ENCODE results near the gene DTX2. TPM values are rescaled to one million over a fixed set of nuclear protein-coding genes. Genes with fewer than 3 reads are reported as not detected.
"Not testable (repeated sequence)": the region's sequence is repeated elsewhere in the genome, so short reads cannot be mapped to it uniquely, and the experiment has no call there.

Gene DTX2
- total and polyA plus RNA-seq, 2 of the 4 experiments (the other 2 are of a cell fraction), result 1.8 to 7.7 TPM

DNA sequence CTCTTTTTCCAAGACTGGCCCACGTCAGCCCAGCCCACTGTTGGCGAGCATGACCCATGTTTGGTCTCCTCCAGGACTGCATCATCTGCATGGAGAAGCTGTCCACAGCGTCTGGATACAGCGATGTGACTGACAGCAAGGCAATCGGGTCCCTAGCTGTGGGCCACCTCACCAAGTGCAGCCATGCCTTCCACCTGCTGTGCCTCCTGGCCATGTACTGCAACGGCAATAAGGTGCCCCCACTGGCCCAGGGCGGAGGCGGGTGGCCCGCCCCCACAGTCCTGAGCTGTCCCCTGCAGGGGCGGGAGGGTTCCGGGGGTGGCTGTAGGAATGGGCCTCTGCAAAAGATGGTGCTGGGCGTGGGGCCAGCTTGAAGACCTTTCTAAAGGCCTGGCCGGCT, 40.7 kb downstream of the DTX2 start:
- H4K91ac ChIP-seq (ENCODE audit: insufficient read depth, low read depth, low read length); H3K79me1 ChIP-seq (ENCODE audit: low read depth in 1 of 2, low read length in 2 of 2); H3K4me2 ChIP-seq (ENCODE audit: low read depth, low read length); H4K8ac ChIP-seq (ENCODE audit: low read depth in 2 of 2, low read length in 2 of 2); H2BK20ac ChIP-seq (ENCODE audit: low read depth, low read length); H3K4ac ChIP-seq (ENCODE audit: low read depth, low read length); POLR2A ChIA-PET (ENCODE audit: unreplicated experiment); H3K4me1 ChIP-seq (ENCODE audit: control insufficient read depth, insufficient read depth, low read length); H2BK15ac ChIP-seq (ENCODE audit: low read depth, low read length); H3K56ac ChIP-seq (ENCODE audit: extremely low read depth, insufficient read depth, low read length); H3K23ac ChIP-seq (ENCODE audit: low read depth, low read length); H3K18ac ChIP-seq (ENCODE audit: low read depth, low read length); H3K4me3 ChIP-seq (ENCODE audit: insufficient read depth, low read depth, low read length); H3K9me1 ChIP-seq (ENCODE audit: insufficient read depth, low read length); CTCF ChIA-PET; H4K20me1 ChIP-seq (ENCODE audit: insufficient read depth, low read length); in situ Hi-C loops (cut with MboI; ENCODE audit: low sequenced_read_pairs); intact Hi-C loops (cut with micrococcal nuclease); H2AFZ ChIP-seq (replicated peaks; ENCODE audit: low read length, poor library complexity); dilution Hi-C loops (cut with HindIII; ENCODE audit: low sequenced_read_pairs, unreplicated experiment); H2AK5ac ChIP-seq (ENCODE audit: low read depth, low read length); H3K9me3 ChIP-seq (ENCODE audit: control insufficient read depth, insufficient read depth, low read length); H3K14ac ChIP-seq (replicated peaks; ENCODE audit: low read depth, low read length); BruUV-seq (replicated peaks); H3K27ac ChIP-seq (ENCODE audit: insufficient read depth, low read length); H3K27me3 ChIP-seq (ENCODE audit: control insufficient read depth, insufficient read depth, low read length); H4K5ac ChIP-seq (ENCODE audit: low read depth, low read length); H2AK9ac ChIP-seq (replicated peaks; ENCODE audit: low read depth, low read length, poor library complexity); DNase-seq; H2BK120ac ChIP-seq (ENCODE audit: low read depth, low read length); ATAC-seq (ENCODE audit: low read depth); H3K9ac ChIP-seq (ENCODE audit: low read depth, low read length); H2BK5ac ChIP-seq (ENCODE audit: low read depth, low read length, poor library complexity, severe bottlenecking): not testable (repeated sequence)
- H3K36me3 ChIP-seq (ENCODE audit: control insufficient read depth, insufficient read depth, low read length), result peaks cover 16% of the 10 kb centered on the region
- WGBS, 2 experiments (ENCODE audit: extremely low coverage in 2 of 2, insufficient read length in 1 of 2), result 72% methylated on average over 2 of the region's 13 CpGs; no CpG with 5 or more reads in 1 of the 2 experiments

DNA sequence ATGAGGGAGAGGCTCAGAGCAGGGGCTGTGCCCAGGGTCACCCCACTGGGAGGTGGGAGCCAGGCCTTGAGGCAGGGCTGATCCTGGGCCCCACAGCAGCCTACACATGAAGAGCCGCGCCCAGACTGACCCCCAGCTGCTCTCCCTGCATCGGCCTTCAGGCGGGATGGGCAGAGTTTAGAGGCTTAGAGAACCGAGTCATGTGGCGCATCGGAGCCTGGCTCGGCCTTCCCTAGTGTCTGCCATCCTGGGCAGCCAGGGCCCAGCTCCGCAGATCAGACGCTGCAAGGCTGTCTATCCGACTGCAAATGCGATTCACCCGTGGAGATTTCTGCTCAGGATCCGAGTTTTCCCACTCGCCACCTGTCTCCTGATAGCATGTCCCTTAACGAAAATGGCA, 41.3 kb downstream of the DTX2 start:
- H3K27ac ChIP-seq (ENCODE audit: insufficient read depth, low read length); BruUV-seq (replicated peaks); DNase-seq; H3K23ac ChIP-seq (ENCODE audit: low read depth, low read length); POLR2A ChIA-PET (ENCODE audit: unreplicated experiment); CTCF ChIA-PET; H3K4ac ChIP-seq (ENCODE audit: low read depth, low read length); H3K4me2 ChIP-seq (ENCODE audit: low read depth, low read length); H3K14ac ChIP-seq (replicated peaks; ENCODE audit: low read depth, low read length); H3K9me1 ChIP-seq (ENCODE audit: insufficient read depth, low read length); H3K27me3 ChIP-seq (ENCODE audit: control insufficient read depth, insufficient read depth, low read length); H3K79me1 ChIP-seq (ENCODE audit: low read depth in 1 of 2, low read length in 2 of 2); H2AK5ac ChIP-seq (ENCODE audit: low read depth, low read length); H4K20me1 ChIP-seq (ENCODE audit: insufficient read depth, low read length); ATAC-seq (ENCODE audit: low read depth); H2AFZ ChIP-seq (replicated peaks; ENCODE audit: low read length, poor library complexity); H3K18ac ChIP-seq (ENCODE audit: low read depth, low read length); H3K4me3 ChIP-seq (ENCODE audit: insufficient read depth, low read depth, low read length); H2BK5ac ChIP-seq (ENCODE audit: low read depth, low read length, poor library complexity, severe bottlenecking); dilution Hi-C loops (cut with HindIII; ENCODE audit: low sequenced_read_pairs, unreplicated experiment); H4K91ac ChIP-seq (ENCODE audit: insufficient read depth, low read depth, low read length); H4K8ac ChIP-seq (ENCODE audit: low read depth in 2 of 2, low read length in 2 of 2); H3K56ac ChIP-seq (ENCODE audit: extremely low read depth, insufficient read depth, low read length); H2BK15ac ChIP-seq (ENCODE audit: low read depth, low read length); H3K4me1 ChIP-seq (ENCODE audit: control insufficient read depth, insufficient read depth, low read length); H2BK120ac ChIP-seq (ENCODE audit: low read depth, low read length); in situ Hi-C loops (cut with MboI; ENCODE audit: low sequenced_read_pairs); H3K9ac ChIP-seq (ENCODE audit: low read depth, low read length); H2BK20ac ChIP-seq (ENCODE audit: low read depth, low read length); intact Hi-C loops (cut with micrococcal nuclease); H2AK9ac ChIP-seq (replicated peaks; ENCODE audit: low read depth, low read length, poor library complexity); H4K5ac ChIP-seq (ENCODE audit: low read depth, low read length); H3K9me3 ChIP-seq (ENCODE audit: control insufficient read depth, insufficient read depth, low read length): not testable (repeated sequence)
- H3K36me3 ChIP-seq (ENCODE audit: control insufficient read depth, insufficient read depth, low read length), result peaks cover 16% of the 10 kb centered on the region
- WGBS, 2 experiments (ENCODE audit: extremely low coverage in 2 of 2, insufficient read length in 1 of 2), result 100% methylated on average over 1 of the region's 16 CpGs; no CpG with 5 or more reads in 1 of the 2 experiments

All from IMR-90 (cell line).